K562 (cell line): ENCODE measurements around the gene AP1G2. TPM values are rescaled to one million over a fixed set of nuclear protein-coding genes. Genes with fewer than 3 reads are reported as not detected.
A peak's percentile ranks its signal among the peaks of the same experiment; 100 is the strongest.

Source experiments
- ATAC-seq: fragments of 200-7000 bp; cut with Tn5 transposase; 3 replicates; pipeline ENCODE4 v1.9.1; 2020; ENCODE audit warnings: moderate library complexity
- BruUV-seq: library from RNA; stranded (reverse); fragments of 400-500 nt; replicated peaks from 2 replicates; lab custom pipeline; 2021; lab: Mats Ljungman, UMichigan
- CTCF ChIA-PET: fragments of 300-600 bp; formaldehyde crosslinking; extraction: SDS; loops from one replicate; lab custom pipeline; 2021; ENCODE audit warnings: low intra/inter-chr PET ratio; lab: Yijun Ruan, JAX
- POLR2A ChIA-PET: fragments of 300-600, 350-650 bp; sonication (Branson Sonifier 250); formaldehyde crosslinking; extraction: SDS; loops from one replicate; lab custom pipeline; 2021; ENCODE audit warnings: antibody characterized with exemption, inconsistent platforms; lab: Yijun Ruan, JAX
- DNase-seq, 4 experiments: peaks; one replicate each; pipeline versions ENCODE4 v3.0.0 to v3.0.0-alpha.2; 2011 to 2018; ENCODE audit warnings: low spot score in 3 of 4, mixed read lengths in 3 of 4; ENCODE audit errors: extremely low read depth in 1 of 4
- FAIRE-seq: peaks from 2 replicates; lab custom pipeline; 2011; peaks lifted over from hg19 to GRCh38; lab: Jason Lieb, UNC
- H2AFZ ChIP-seq: 2 replicates; pipeline ENCODE4 v1.6.0; 2011; ENCODE audit warnings: low read depth, low read length, control low read depth, inconsistent platforms
- H3K27ac ChIP-seq: fragments of 200-600 bp; 3 replicates; pipeline ENCODE4 v1.8.0; 2011; ENCODE audit warnings: low read depth, mild to moderate bottlenecking, control low read depth, inconsistent platforms, low read length, moderate library complexity, mixed read lengths; ENCODE audit errors: extremely low read depth
- H3K27me3 ChIP-seq, 2 experiments: fragments of 300-600 bp in 1 of 2; 2 replicates in 1 of 2; 3 replicates in 1 of 2; pipeline versions ENCODE4 v1.6.0 to v1.8.0; 2011; ENCODE audit warnings: inconsistent platforms in 2 of 2, low read length in 2 of 2, mild to moderate bottlenecking in 1 of 2, mixed read lengths in 1 of 2, moderate library complexity in 1 of 2; ENCODE audit not compliant: control insufficient read depth in 2 of 2, insufficient read depth in 2 of 2
- H3K36me3 ChIP-seq: fragments of 300-600 bp; 3 replicates; pipeline ENCODE4 v1.8.0; 2011; ENCODE audit warnings: mild to moderate bottlenecking, low read length, inconsistent platforms; ENCODE audit not compliant: control insufficient read depth, insufficient read depth
- H3K4me1 ChIP-seq, 2 experiments: fragments of 200-600 bp in 1 of 2; replicated peaks in 1 of 2; 2 replicates in 1 of 2; 3 replicates in 1 of 2; pipeline versions ENCODE4 v1.5.1 to v1.8.0; 2011; ENCODE audit warnings: inconsistent platforms in 2 of 2, low read length in 2 of 2, mild to moderate bottlenecking in 1 of 2, mixed read lengths in 1 of 2, moderate library complexity in 1 of 2; ENCODE audit not compliant: control insufficient read depth in 2 of 2, insufficient read depth in 2 of 2
- H3K4me2 ChIP-seq: 2 replicates; pipeline ENCODE4 v1.6.1; 2011; ENCODE audit warnings: low read length, control low read depth, inconsistent platforms, mixed read lengths; ENCODE audit not compliant: insufficient read depth
- H3K4me3 ChIP-seq: fragments of 200-600 bp; sonication (generic), shearing (Covaris generic); 2 replicates; pipeline ENCODE4 v1.5.1; 2016; ENCODE audit warnings: control low read depth, inconsistent platforms
- H3K79me2 ChIP-seq: fragments of 200-600 bp; 3 replicates; pipeline ENCODE4 v1.8.0; 2011; ENCODE audit warnings: low read length, inconsistent platforms; ENCODE audit not compliant: control insufficient read depth, insufficient read depth
- H3K9ac ChIP-seq, 2 experiments: 2 replicates each; pipeline versions ENCODE4 v1.6.0 to v1.6.1; 2011; ENCODE audit warnings: low read depth in 2 of 2, low read length in 2 of 2, control low read depth in 1 of 2, inconsistent platforms in 1 of 2, mild to moderate bottlenecking in 1 of 2, mixed read lengths in 1 of 2; ENCODE audit not compliant: insufficient read depth in 1 of 2
- H3K9me1 ChIP-seq: one replicate; pipeline ENCODE4 v1.6.0; 2011; ENCODE audit warnings: inconsistent platforms, mild to moderate bottlenecking, low read length, moderate library complexity; ENCODE audit not compliant: control insufficient read depth, insufficient read depth
- H3K9me3 ChIP-seq: replicated peaks from 2 replicates; pipeline ENCODE4 v1.5.1; 2011; ENCODE audit warnings: low read depth, low read length, inconsistent platforms; ENCODE audit not compliant: control insufficient read depth, insufficient read depth
- H4K20me1 ChIP-seq: replicated peaks from 2 replicates; pipeline ENCODE4 v1.6.1; 2011; ENCODE audit warnings: low read length, inconsistent platforms, mixed read lengths; ENCODE audit not compliant: control insufficient read depth, insufficient read depth
- HMGN3 ChIP-seq: IDR thresholded peaks from 2 replicates; pipeline ENCODE4 v1.6.1; 2011; ENCODE audit warnings: borderline replicate concordance, low read depth, mild to moderate bottlenecking, mixed read lengths, low read length; ENCODE audit not compliant: insufficient read length; ENCODE audit errors: extremely low read depth
- POLR2G ChIP-seq: fragments of 200-400 bp; formaldehyde crosslinking; IDR thresholded peaks from 2 replicates; pipeline ENCODE4 v1.6.1; 2017; ENCODE audit warnings: low read depth, mild to moderate bottlenecking, antibody characterized with exemption, low read length, moderate library complexity
- SMARCE1 ChIP-seq: fragments of 450-650 bp; IDR thresholded peaks from 2 replicates; pipeline ENCODE4 v1.7.1; 2016; ENCODE audit warnings: mild to moderate bottlenecking
- WGBS: fragments of 100-300 bp; shearing (Covaris generic); methylation state at CpG from one replicate; pipeline ENCODE4 v1.1.6; 2016; ENCODE audit warnings: low coverage, mixed read lengths; ENCODE audit not compliant: insufficient coverage; ENCODE audit errors: missing lambda C conversion rate; 5-methylcytosine and 5-hydroxymethylcytosine counted together
- in situ Hi-C: fragments of 300-500 bp; cut with MboI; formaldehyde crosslinking; loops from 4 replicates; pipeline ENCODE4 v1.15.0; 2018; ENCODE audit warnings: inconsistent platforms, mixed read lengths
- intact Hi-C: fragments of 100-400 bp; cut with micrococcal nuclease; formaldehyde crosslinking; loops from 2 replicates; pipeline ENCODE4 v1.14.2; 2022
- polyA plus RNA-seq, 8 experiments: library from polyadenylated mRNA; depleted of rRNA in 4 of 8; stranded (reverse) in 5 of 8; unstranded in 3 of 8; fragments of >200 nt; fragmentation: Nextera tagmentation in 2 of 8; fragmentation: Illumina TruSeq in 1 of 8; extraction: Ambion mirVana in 2 of 8; extraction: Trizol in 1 of 8; gene quantifications; 2 replicates each; pipeline versions ENCODE4 v1.2.1 to v1.2.3, GENCODE V29; 2011 to 2014; ENCODE audit warnings: inconsistent platforms in 1 of 8, missing spikeins in 1 of 8
- total RNA-seq, 7 experiments: library from RNA; depleted of rRNA in 6 of 7; stranded (reverse); fragments of >200 nt in 6 of 7; fragmentation: Illumina TruSeq in 2 of 7; extraction: Trizol in 2 of 7; gene quantifications; 2 replicates each; pipeline versions ENCODE4 v1.2.1 to v1.2.3, GENCODE V29; 2011 to 2021; ENCODE audit warnings: low replicate concordance in 1 of 7

Gene AP1G2
- total and polyA plus RNA-seq, 9 of the 15 experiments (the other 6 are each of a cell fraction or from before 2014, with no cell fraction given), result 19.1 to 83.5 (median 33.3) TPM

- Histone ChIP-seq H2AFZ (no peak overlapping the region), H3K27ac (no peak overlapping the region), H3K9ac (no peak overlapping the region; a peak in 1 of 4 replicates), H3K4me3 (peak overlapping the region; percentile 71; the same call in 1 of the 2 replicates), H3K9me3 (no peaks in the 10 kb centered on the region; the same call in 1 of the 2 replicates), H3K36me3 (peaks cover 42% of the 10 kb centered on the region; the same call in 2 of the 3 replicates), H3K4me1 (peaks cover 12 to 36% of the 10 kb centered on the region in 2 experiments; a peak in 4 of 5 replicates), H3K79me2 (peaks cover 10% of the 10 kb centered on the region; the same call in 2 of the 3 replicates), H4K20me1 (no peaks in the 10 kb centered on the region), H3K9me1 (no peaks in the 10 kb centered on the region), H3K27me3 (no peaks in the 10 kb centered on the region), H3K4me2 (peak overlapping the region; percentile 88)
- ATAC-seq (no peak), DNase-seq (no peak), FAIRE-seq (no peak)
- intact Hi-C loops, result no loop called here
- in situ Hi-C loops, result loop anchor here (10.0 kb wide), 1 partner anchor 301 kb away; no protein-coding TSS in a partner anchor
- CTCF ChIA-PET, result no interaction called here
- 87% methylated on average over 8 of the region's 10 CpGs for WGBS
- BruUV-seq, result no TSS peak
- peak; percentile 11; the same call in 1 of the 2 replicates for TF ChIP-seq POLR2G
- TF ChIP-seq HMGN3, result no peak
- POLR2A ChIA-PET, result no interaction called here
Observed at GRCh38 chr14:23566112-23566777, 1.3 kb downstream of the AP1G2 start.

GRCh38 chr14:23565626-23566025 lies 2.0 kb downstream of the AP1G2 start:
- ATAC-seq (no peak), FAIRE-seq (no peak), DNase-seq (no peak)
- POLR2A ChIA-PET, result no interaction called here
- 84% methylated on average over 7 of the region's 11 CpGs for WGBS
- H4K20me1 ChIP-seq, result no peaks in the 10 kb centered on the region
- no peaks in the 10 kb centered on the region for H3K27me3 ChIP-seq
- H3K4me2 ChIP-seq, result no peak overlapping the region
- H3K4me3 ChIP-seq, result no peak overlapping the region
- intact Hi-C loops (no loop called here), in situ Hi-C loops (loop anchor here (10.0 kb wide), 1 partner anchor 301 kb away; no protein-coding TSS in a partner anchor)
- H2AFZ ChIP-seq, result no peak overlapping the region
- CTCF ChIA-PET, result no interaction called here
- no TSS peak for BruUV-seq
- no peak overlapping the region for H3K27ac ChIP-seq
- H3K9ac ChIP-seq, result no peak overlapping the region
- peaks cover 12 to 31% of the 10 kb centered on the region in 2 experiments; a peak in 4 of 5 replicates for H3K4me1 ChIP-seq
- H3K79me2 ChIP-seq, result peaks cover 10% of the 10 kb centered on the region; the same call in 2 of the 3 replicates
- no peaks in the 10 kb centered on the region for H3K9me3 ChIP-seq
- H3K36me3 ChIP-seq, result peaks cover 45% of the 10 kb centered on the region; the same call in 2 of the 3 replicates
- no peaks in the 10 kb centered on the region for H3K9me1 ChIP-seq
- no peak for TF ChIP-seq SMARCE1
- TF ChIP-seq POLR2G, result peak; percentile 30; the same call in 1 of the 2 replicates
